Activated gamma-delta T cell (primary cell): ENCODE data around the gene PPME1.

Experiments used
- DNase-seq: peaks from one replicate; lab custom pipeline; 2025; lab: John Stamatoyannopoulos, UW

Gene PPME1

GRCh38 chr11:74226907-74227306, 55.8 kb downstream of the PPME1 start:
- no peak for DNase-seq

- DNase-seq = no peak
Measured at GRCh38 chr11:74232311-74232950, 61.3 kb downstream of the PPME1 start.

- no peak for DNase-seq
Measured at GRCh38 chr11:74233683-74234082, 62.6 kb downstream of the PPME1 start.

GRCh38 chr11:74235121-74235520, 64.0 kb downstream of the PPME1 start:
- DNase-seq = no peak

- no peak for DNase-seq
Measured at GRCh38 chr11:74237541-74237940, 66.5 kb downstream of the PPME1 start.

GRCh38 chr11:74238243-74238642, 67.2 kb downstream of the PPME1 start:
- DNase-seq = no peak

GRCh38 chr11:74248469-74248868, 77.4 kb downstream of the PPME1 start:
- DNase-seq = no peak

- no peak for DNase-seq
Measured at GRCh38 chr11:74249496-74249895, 78.4 kb downstream of the PPME1 start.

GRCh38 chr11:74253361-74253760, 82.3 kb downstream of the PPME1 start:
- no peak for DNase-seq

GRCh38 chr11:74255741-74256375, 84.8 kb downstream of the PPME1 start:
- no peak for DNase-seq

- DNase-seq = no peak
Measured at GRCh38 chr11:74256378-74257133, 85.5 kb downstream of the PPME1 start.

GRCh38 chr11:74257959-74258553, 87.0 kb downstream of the PPME1 start:
- DNase-seq = no peak

GRCh38 chr11:74262725-74263124, 91.6 kb downstream of the PPME1 start:
- DNase-seq = no peak

GRCh38 chr11:74265256-74265655, 94.2 kb downstream of the PPME1 start:
- DNase-seq = no peak

GRCh38 chr11:74267014-74267413, 95.9 kb downstream of the PPME1 start:
- DNase-seq = no peak

GRCh38 chr11:74268456-74268855, 97.4 kb downstream of the PPME1 start:
- DNase-seq = no peak

GRCh38 chr11:74269161-74269811, 98.2 kb downstream of the PPME1 start:
- DNase-seq = no peak

GRCh38 chr11:74272276-74272675, 101.2 kb downstream of the PPME1 start:
- no peak for DNase-seq

GRCh38 chr11:74276581-74276980, 105.5 kb downstream of the PPME1 start:
- DNase-seq = no peak

GRCh38 chr11:74278103-74278502, 107.0 kb downstream of the PPME1 start:
- DNase-seq = no peak

GRCh38 chr11:74278721-74279161, 107.7 kb downstream of the PPME1 start:
- DNase-seq = no peak

- DNase-seq = no peak
Measured at GRCh38 chr11:74279256-74279655, 108.2 kb downstream of the PPME1 start.
